ENCODE measurements around the gene CYTH1.

DNA sequence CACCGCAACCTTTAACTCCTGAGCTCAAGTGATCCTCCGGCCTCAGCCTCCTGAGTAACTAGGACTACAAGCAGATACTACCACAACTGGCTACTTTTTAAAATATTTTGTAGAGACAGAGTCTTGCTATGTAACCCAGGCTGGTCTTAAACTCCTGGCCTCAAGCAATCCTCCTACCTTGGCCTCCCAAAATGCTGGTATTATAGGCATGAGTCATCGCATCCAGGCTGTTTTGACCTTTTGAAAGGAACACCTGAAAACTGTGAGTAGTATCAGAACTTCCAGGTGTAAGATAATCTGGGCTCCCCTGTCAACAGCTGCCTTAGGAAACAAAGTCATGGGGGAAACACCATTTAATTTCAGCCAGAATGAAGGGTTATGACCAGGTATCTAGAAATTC lies 77.5 kb downstream of the CYTH1 start:
- TF ChIP-seq POLR2A (IDR thresholded peaks at IDR 0.05): no peak
- TF ChIP-seq, protein P1, sequence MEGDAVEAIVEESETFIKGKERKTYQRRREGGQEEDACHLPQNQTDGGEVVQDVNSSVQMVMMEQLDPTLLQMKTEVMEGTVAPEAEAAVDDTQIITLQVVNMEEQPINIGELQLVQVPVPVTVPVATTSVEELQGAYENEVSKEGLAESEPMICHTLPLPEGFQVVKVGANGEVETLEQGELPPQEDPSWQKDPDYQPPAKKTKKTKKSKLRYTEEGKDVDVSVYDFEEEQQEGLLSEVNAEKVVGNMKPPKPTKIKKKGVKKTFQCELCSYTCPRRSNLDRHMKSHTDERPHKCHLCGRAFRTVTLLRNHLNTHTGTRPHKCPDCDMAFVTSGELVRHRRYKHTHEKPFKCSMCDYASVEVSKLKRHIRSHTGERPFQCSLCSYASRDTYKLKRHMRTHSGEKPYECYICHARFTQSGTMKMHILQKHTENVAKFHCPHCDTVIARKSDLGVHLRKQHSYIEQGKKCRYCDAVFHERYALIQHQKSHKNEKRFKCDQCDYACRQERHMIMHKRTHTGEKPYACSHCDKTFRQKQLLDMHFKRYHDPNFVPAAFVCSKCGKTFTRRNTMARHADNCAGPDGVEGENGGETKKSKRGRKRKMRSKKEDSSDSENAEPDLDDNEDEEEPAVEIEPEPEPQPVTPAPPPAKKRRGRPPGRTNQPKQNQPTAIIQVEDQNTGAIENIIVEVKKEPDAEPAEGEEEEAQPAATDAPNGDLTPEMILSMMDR (IDR thresholded peaks at IDR 0.05): no peak
